WTC11 (cell line): ENCODE measurements around the gene CTCF. TPM values are rescaled to one million over a fixed set of nuclear protein-coding genes. Genes with fewer than 3 reads are reported as not detected.

Experiments
- ARID4B ChIP-seq: sonication (generic); formaldehyde crosslinking; IDR thresholded peaks from 2 replicates; pipeline ENCODE4 v1.8.0; 2023; ENCODE audit warnings: missing genetic modification reagents, mild to moderate bottlenecking, borderline replicate concordance
- CBFB ChIP-seq: sonication (generic); formaldehyde crosslinking; IDR thresholded peaks from 2 replicates; pipeline ENCODE4 v1.8.1; 2022; ENCODE audit warnings: mild to moderate bottlenecking, low read depth, missing genetic modification reagents
- EMX1 ChIP-seq: fragments of 250-450 bp; sonication (Bioruptor Pico); IDR thresholded peaks from 2 replicates; pipeline ENCODE4 v1.8.0; 2021; ENCODE audit warnings: mild to moderate bottlenecking
- ESRRA ChIP-seq: sonication (generic); formaldehyde crosslinking; IDR thresholded peaks from 2 replicates; pipeline ENCODE4 v1.8.1; 2022; ENCODE audit warnings: mild to moderate bottlenecking, missing genetic modification reagents, borderline replicate concordance
- FOXK1 ChIP-seq: sonication (generic); formaldehyde crosslinking; IDR thresholded peaks from 2 replicates; pipeline ENCODE4 v1.8.0; 2022; ENCODE audit warnings: mild to moderate bottlenecking, moderate library complexity, missing genetic modification reagents
- FOXP1 ChIP-seq: sonication (generic); formaldehyde crosslinking; IDR thresholded peaks from 2 replicates; pipeline ENCODE4 v1.8.0; 2022; ENCODE audit warnings: missing genetic modification reagents, mild to moderate bottlenecking, moderate library complexity, borderline replicate concordance
- KAT7 ChIP-seq: sonication (generic); formaldehyde crosslinking; IDR thresholded peaks from 2 replicates; pipeline ENCODE4 v1.8.1; 2023; ENCODE audit warnings: missing genetic modification reagents, mild to moderate bottlenecking, borderline replicate concordance
- MLX ChIP-seq: sonication (generic); formaldehyde crosslinking; IDR thresholded peaks from 2 replicates; pipeline ENCODE4 v1.8.1; 2023; ENCODE audit warnings: mild to moderate bottlenecking, missing genetic modification reagents, moderate library complexity
- NFATC4 ChIP-seq: fragments of 250-450 bp; sonication (Bioruptor Pico); IDR thresholded peaks from 2 replicates; pipeline ENCODE4 v1.9.0; 2021; ENCODE audit warnings: mild to moderate bottlenecking
- NR1H2 ChIP-seq: sonication (generic); formaldehyde crosslinking; IDR thresholded peaks from 2 replicates; pipeline ENCODE4 v1.9.0; 2021; ENCODE audit warnings: mild to moderate bottlenecking, moderate library complexity, missing genetic modification reagents
- RELA ChIP-seq: sonication (generic); formaldehyde crosslinking; IDR thresholded peaks from 2 replicates; pipeline ENCODE4 v1.8.1; 2022; ENCODE audit warnings: missing genetic modification reagents, mild to moderate bottlenecking, borderline replicate concordance
- RORB ChIP-seq: fragments of 250-450 bp; sonication (Bioruptor Pico); IDR thresholded peaks from 2 replicates; pipeline ENCODE4 v1.9.0; 2021; ENCODE audit warnings: mild to moderate bottlenecking
- SMAD3 ChIP-seq: sonication (generic); formaldehyde crosslinking; IDR thresholded peaks from 2 replicates; pipeline ENCODE4 v1.8.0; 2022; ENCODE audit warnings: missing genetic modification reagents, mild to moderate bottlenecking, borderline replicate concordance
- SOX15 ChIP-seq: fragments of 250-450 bp; sonication (Bioruptor Pico); IDR thresholded peaks from 2 replicates; pipeline ENCODE4 v1.9.0; 2021; ENCODE audit warnings: mild to moderate bottlenecking
- TEAD4 ChIP-seq: sonication (generic); formaldehyde crosslinking; IDR thresholded peaks from 2 replicates; pipeline ENCODE4 v1.8.0; 2022; ENCODE audit warnings: mild to moderate bottlenecking, missing genetic modification reagents
- ZBTB43 ChIP-seq: sonication (generic); formaldehyde crosslinking; IDR thresholded peaks from 2 replicates; pipeline ENCODE4 v1.8.1; 2023; ENCODE audit warnings: mild to moderate bottlenecking, missing genetic modification reagents
- ZNF121 ChIP-seq: sonication (generic); formaldehyde crosslinking; IDR thresholded peaks from 2 replicates; pipeline ENCODE4 v1.8.0; 2023; ENCODE audit warnings: missing genetic modification reagents
- ZNF232 ChIP-seq: sonication (generic); formaldehyde crosslinking; IDR thresholded peaks from 2 replicates; pipeline ENCODE4 v1.8.0; 2022; ENCODE audit warnings: mild to moderate bottlenecking, missing genetic modification reagents
- ZNF396 ChIP-seq: fragments of 250-450 bp; sonication (Bioruptor Pico); IDR thresholded peaks from 2 replicates; pipeline ENCODE4 v1.8.0; 2021; ENCODE audit warnings: mild to moderate bottlenecking, moderate library complexity, borderline replicate concordance
- ZNF671 ChIP-seq: fragments of 250-450 bp; sonication (Bioruptor Pico); IDR thresholded peaks from 2 replicates; pipeline ENCODE4 v1.8.0; 2021; ENCODE audit warnings: mild to moderate bottlenecking
- total RNA-seq: library from RNA; stranded (reverse); gene quantifications from 3 replicates; pipeline ENCODE4 v1.2.3, GENCODE V29; 2021
- TF ChIP-seq, protein P1 (sequence below): sonication (generic); formaldehyde crosslinking; IDR thresholded peaks from 2 replicates; pipeline ENCODE4 v1.8.0; 2023; ENCODE audit warnings: missing genetic modification reagents
- TF ChIP-seq, protein P2 (sequence below): sonication (generic); formaldehyde crosslinking; IDR thresholded peaks from 2 replicates; pipeline ENCODE4 v1.8.1; 2022; ENCODE audit warnings: low read depth, mild to moderate bottlenecking, moderate library complexity, missing genetic modification reagents, borderline replicate concordance
- TF ChIP-seq, protein P3 (sequence below): sonication (generic); formaldehyde crosslinking; IDR thresholded peaks from 2 replicates; pipeline ENCODE4 v1.8.1; 2022; ENCODE audit warnings: missing genetic modification reagents, borderline replicate concordance
- TF ChIP-seq, protein P4 (sequence below): sonication (generic); formaldehyde crosslinking; IDR thresholded peaks from 2 replicates; pipeline ENCODE4 v1.8.1; 2023; ENCODE audit warnings: mild to moderate bottlenecking, missing genetic modification reagents
- TF ChIP-seq, protein P5 (sequence below): fragments of 250-450 bp; sonication (Bioruptor Pico); IDR thresholded peaks from 2 replicates; pipeline ENCODE4 v1.8.0; 2021; ENCODE audit warnings: mild to moderate bottlenecking

CTCF gene
- total RNA-seq, 1 experiment from 2014 or later: 55.4 TPM

DNA sequence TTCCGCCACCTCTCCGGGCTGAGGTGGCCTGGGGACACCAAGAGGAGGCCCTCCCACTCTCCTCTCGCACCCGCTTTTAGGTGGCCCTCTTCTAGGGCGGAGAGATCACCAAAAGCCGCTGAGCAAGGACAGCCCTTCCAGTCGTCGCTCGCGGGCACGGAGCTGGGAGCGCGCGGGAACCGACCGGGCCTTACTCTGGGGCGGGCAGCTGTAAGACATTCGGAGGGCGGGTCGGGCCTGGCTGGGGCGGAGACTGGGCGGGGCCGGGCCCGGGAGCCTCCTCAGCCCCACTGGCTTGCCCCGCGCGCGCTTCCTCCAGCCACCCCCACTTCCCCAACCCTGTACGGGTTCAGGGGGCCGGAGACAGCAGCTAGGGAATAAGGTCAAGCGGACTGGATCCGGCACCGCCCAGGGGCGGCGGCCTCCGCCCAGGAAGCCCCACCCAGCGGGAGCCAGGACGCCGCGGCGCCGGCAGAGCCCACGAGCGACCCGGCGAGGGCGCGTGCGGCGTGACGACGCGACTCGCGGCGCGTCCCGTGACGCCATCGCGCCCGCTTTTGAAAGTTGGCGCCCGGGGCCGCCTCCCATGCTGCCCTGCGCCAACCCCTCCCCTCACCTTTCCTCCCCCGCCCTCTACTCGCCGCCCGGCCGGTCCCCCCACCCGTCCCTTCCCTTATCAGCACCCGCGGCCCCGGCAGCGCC is 351 bp upstream of the CTCF start (continued):
- TF ChIP-seq KAT7 (no peak), NFATC4 (no peak), SMAD3 (CRISPR knock-in tag) (no peak), RELA (CRISPR knock-in tag) (no peak; the same call in 1 of the 2 replicates), FOXP1 (CRISPR knock-in tag) (no peak; the same call in 1 of the 2 replicates), ZNF121 (CRISPR knock-in tag) (0 out of 2 replicates have a peak, but pooled peaks have one; percentile 37), ARID4B (CRISPR knock-in tag) (no peak), RORB (CRISPR knock-in tag) (no peak), TEAD4 (CRISPR knock-in tag) (no peak), FOXK1 (peak; percentile 54; the same call in 1 of the 2 replicates), MLX (CRISPR knock-in tag) (no peak), SOX15 (CRISPR knock-in tag) (no peak), CBFB (CRISPR knock-in tag) (no peak), EMX1 (CRISPR knock-in tag) (no peak), ZNF671 (no peak), ZNF396 (no peak), ZNF232 (CRISPR knock-in tag) (no peak), ZBTB43 (CRISPR knock-in tag) (peak; percentile 20; the same call in 1 of the 2 replicates), ESRRA (CRISPR knock-in tag) (0 out of 2 replicates have a peak, but pooled peaks have one; percentile 12), NR1H2 (CRISPR knock-in tag) (no peak)
- TF ChIP-seq, protein P1, sequence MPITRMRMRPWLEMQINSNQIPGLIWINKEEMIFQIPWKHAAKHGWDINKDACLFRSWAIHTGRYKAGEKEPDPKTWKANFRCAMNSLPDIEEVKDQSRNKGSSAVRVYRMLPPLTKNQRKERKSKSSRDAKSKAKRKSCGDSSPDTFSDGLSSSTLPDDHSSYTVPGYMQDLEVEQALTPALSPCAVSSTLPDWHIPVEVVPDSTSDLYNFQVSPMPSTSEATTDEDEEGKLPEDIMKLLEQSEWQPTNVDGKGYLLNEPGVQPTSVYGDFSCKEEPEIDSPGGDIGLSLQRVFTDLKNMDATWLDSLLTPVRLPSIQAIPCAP (CRISPR knock-in tag): no peak
- TF ChIP-seq, protein P2, sequence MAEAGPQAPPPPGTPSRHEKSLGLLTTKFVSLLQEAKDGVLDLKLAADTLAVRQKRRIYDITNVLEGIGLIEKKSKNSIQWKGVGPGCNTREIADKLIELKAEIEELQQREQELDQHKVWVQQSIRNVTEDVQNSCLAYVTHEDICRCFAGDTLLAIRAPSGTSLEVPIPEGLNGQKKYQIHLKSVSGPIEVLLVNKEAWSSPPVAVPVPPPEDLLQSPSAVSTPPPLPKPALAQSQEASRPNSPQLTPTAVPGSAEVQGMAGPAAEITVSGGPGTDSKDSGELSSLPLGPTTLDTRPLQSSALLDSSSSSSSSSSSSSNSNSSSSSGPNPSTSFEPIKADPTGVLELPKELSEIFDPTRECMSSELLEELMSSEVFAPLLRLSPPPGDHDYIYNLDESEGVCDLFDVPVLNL (CRISPR knock-in tag): peak; percentile 78; the same call in 1 of the 2 replicates
- TF ChIP-seq, protein P3, sequence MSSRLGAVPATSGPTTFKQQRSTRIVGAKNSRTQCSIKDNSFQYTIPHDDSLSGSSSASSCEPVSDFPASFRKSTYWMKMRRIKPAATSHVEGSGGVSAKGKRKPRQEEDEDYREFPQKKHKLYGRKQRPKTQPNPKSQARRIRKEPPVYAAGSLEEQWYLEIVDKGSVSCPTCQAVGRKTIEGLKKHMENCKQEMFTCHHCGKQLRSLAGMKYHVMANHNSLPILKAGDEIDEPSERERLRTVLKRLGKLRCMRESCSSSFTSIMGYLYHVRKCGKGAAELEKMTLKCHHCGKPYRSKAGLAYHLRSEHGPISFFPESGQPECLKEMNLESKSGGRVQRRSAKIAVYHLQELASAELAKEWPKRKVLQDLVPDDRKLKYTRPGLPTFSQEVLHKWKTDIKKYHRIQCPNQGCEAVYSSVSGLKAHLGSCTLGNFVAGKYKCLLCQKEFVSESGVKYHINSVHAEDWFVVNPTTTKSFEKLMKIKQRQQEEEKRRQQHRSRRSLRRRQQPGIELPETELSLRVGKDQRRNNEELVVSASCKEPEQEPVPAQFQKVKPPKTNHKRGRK (CRISPR knock-in tag): no peak
- TF ChIP-seq, protein P4, sequence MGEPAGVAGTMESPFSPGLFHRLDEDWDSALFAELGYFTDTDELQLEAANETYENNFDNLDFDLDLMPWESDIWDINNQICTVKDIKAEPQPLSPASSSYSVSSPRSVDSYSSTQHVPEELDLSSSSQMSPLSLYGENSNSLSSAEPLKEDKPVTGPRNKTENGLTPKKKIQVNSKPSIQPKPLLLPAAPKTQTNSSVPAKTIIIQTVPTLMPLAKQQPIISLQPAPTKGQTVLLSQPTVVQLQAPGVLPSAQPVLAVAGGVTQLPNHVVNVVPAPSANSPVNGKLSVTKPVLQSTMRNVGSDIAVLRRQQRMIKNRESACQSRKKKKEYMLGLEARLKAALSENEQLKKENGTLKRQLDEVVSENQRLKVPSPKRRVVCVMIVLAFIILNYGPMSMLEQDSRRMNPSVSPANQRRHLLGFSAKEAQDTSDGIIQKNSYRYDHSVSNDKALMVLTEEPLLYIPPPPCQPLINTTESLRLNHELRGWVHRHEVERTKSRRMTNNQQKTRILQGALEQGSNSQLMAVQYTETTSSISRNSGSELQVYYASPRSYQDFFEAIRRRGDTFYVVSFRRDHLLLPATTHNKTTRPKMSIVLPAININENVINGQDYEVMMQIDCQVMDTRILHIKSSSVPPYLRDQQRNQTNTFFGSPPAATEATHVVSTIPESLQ (CRISPR knock-in tag): no peak
- TF ChIP-seq, protein P5, sequence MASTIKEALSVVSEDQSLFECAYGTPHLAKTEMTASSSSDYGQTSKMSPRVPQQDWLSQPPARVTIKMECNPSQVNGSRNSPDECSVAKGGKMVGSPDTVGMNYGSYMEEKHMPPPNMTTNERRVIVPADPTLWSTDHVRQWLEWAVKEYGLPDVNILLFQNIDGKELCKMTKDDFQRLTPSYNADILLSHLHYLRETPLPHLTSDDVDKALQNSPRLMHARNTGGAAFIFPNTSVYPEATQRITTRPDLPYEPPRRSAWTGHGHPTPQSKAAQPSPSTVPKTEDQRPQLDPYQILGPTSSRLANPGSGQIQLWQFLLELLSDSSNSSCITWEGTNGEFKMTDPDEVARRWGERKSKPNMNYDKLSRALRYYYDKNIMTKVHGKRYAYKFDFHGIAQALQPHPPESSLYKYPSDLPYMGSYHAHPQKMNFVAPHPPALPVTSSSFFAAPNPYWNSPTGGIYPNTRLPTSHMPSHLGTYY (CRISPR knock-in tag): peak; percentile 64; the same call in 1 of the 2 replicates
